NB4 (cell line): Measurements from ENCODE around the gene PRPH.

ENCODE experiments used
- CTCF ChIP-seq: IDR thresholded peaks from one replicate; pipeline ENCODE4 v1.5.1; 2012; ENCODE audit warnings: low read depth, low read length
- MAX ChIP-seq: IDR thresholded peaks from 2 replicates; pipeline ENCODE4 v1.6.1; 2011; ENCODE audit warnings: low read depth, low read length
- MYC ChIP-seq: IDR thresholded peaks from 2 replicates; pipeline ENCODE4 v1.6.1; 2011; ENCODE audit warnings: low read depth, low read length
- POLR2A ChIP-seq: IDR thresholded peaks from 2 replicates; pipeline ENCODE4 v1.6.1; 2011; ENCODE audit warnings: mild to moderate bottlenecking; ENCODE audit not compliant: insufficient read length; ENCODE audit errors: extremely low read depth

GRCh38 chr12:49323524-49324097, 28.7 kb downstream of the PRPH start:
- TF ChIP-seq CTCF (no peak), MAX (no peak), POLR2A (no peak), MYC (no peak)
